H1 (cell line): ENCODE measurements around the gene ZNF69. TPM values are rescaled to one million over a fixed set of nuclear protein-coding genes. Genes with fewer than 3 reads are reported as not detected.

ENCODE experiments used
- CTCF ChIA-PET: fragments of 300-600 bp; sonication (Branson Sonifier 250); formaldehyde crosslinking; loops from one replicate; lab custom pipeline; 2021; ENCODE audit not compliant: partially characterized antibody; lab: Charles Lee
- POLR2A ChIA-PET: fragments of 300-600 bp; sonication (Branson Sonifier 250); formaldehyde crosslinking; loops from one replicate; lab custom pipeline; 2021; ENCODE audit warnings: inconsistent platforms; ENCODE audit not compliant: partially characterized antibody; lab: Charles Lee
- DNase-seq, 2 experiments: peaks; one replicate each; pipeline versions ENCODE4 v3.0.0 to v3.0.0-alpha.2; 2010 to 2022; ENCODE audit warnings: low spot score in 2 of 2, low read depth in 1 of 2, mixed read lengths in 1 of 2
- FAIRE-seq: peaks from 2 replicates; lab custom pipeline; 2011; peaks lifted over from hg19 to GRCh38; lab: Jason Lieb, UNC
- H2AFZ ChIP-seq: 2 replicates; pipeline ENCODE4 v1.8.1; 2012; ENCODE audit warnings: low read length, inconsistent platforms
- H2AK5ac ChIP-seq: 2 replicates; pipeline ENCODE4 v1.6.1; 2013; ENCODE audit warnings: low read depth, low read length
- H2BK120ac ChIP-seq: replicated peaks from 2 replicates; pipeline ENCODE3; 2013; ENCODE audit warnings: low read depth, low read length, inconsistent platforms
- H2BK12ac ChIP-seq: 2 replicates; pipeline ENCODE4 v1.6.1; 2013; ENCODE audit warnings: low read depth, low read length
- H2BK15ac ChIP-seq: 2 replicates; pipeline ENCODE4 v1.6.1; 2013; ENCODE audit warnings: low read length
- H2BK20ac ChIP-seq: 2 replicates; pipeline ENCODE4 v1.6.1; 2013; ENCODE audit warnings: low read length
- H2BK5ac ChIP-seq: 2 replicates; pipeline ENCODE4 v1.6.1; 2013; ENCODE audit warnings: low read depth, low read length
- H3K14ac ChIP-seq: 2 replicates; pipeline ENCODE4 v1.6.1; 2013; ENCODE audit warnings: inconsistent platforms; ENCODE audit not compliant: insufficient read length
- H3K18ac ChIP-seq: 2 replicates; pipeline ENCODE4 v1.6.1; 2013; ENCODE audit warnings: low read length; ENCODE audit errors: extremely low read depth
- H3K23ac ChIP-seq: 2 replicates; pipeline ENCODE4 v1.6.1; 2013; ENCODE audit warnings: inconsistent platforms; ENCODE audit not compliant: insufficient read length
- H3K23me2 ChIP-seq: 2 replicates; pipeline ENCODE4 v1.6.1; 2013; ENCODE audit warnings: low read depth, low read length
- H3K27ac ChIP-seq: 2 replicates; pipeline ENCODE4 v1.6.1; 2011; ENCODE audit warnings: low read depth, low read length, inconsistent platforms
- H3K27me3 ChIP-seq, 4 experiments: replicated peaks in 1 of 4; 1 replicate in 1 of 4; 2 replicates in 3 of 4; pipeline versions ENCODE4 v1.6.1 to v1.8.1; 2011 to 2013; ENCODE audit warnings: low read length in 3 of 4, mild to moderate bottlenecking in 3 of 4, inconsistent platforms in 2 of 4, mixed read lengths in 2 of 4, moderate library complexity in 1 of 4; ENCODE audit not compliant: control insufficient read depth in 3 of 4, insufficient read depth in 3 of 4; ENCODE audit errors: extremely low read depth in 1 of 4
- H3K36me3 ChIP-seq, 4 experiments: 2 replicates each; pipeline versions ENCODE4 v1.6.1 to v1.8.1; 2011 to 2013; ENCODE audit warnings: mild to moderate bottlenecking in 4 of 4, low read length in 3 of 4, moderate library complexity in 2 of 4, control low read depth in 1 of 4, inconsistent platforms in 1 of 4; ENCODE audit not compliant: insufficient read depth in 4 of 4, control insufficient read depth in 2 of 4
- H3K4ac ChIP-seq: replicated peaks from 2 replicates; pipeline ENCODE3; 2013; ENCODE audit warnings: low read length, low read depth, mixed read lengths, inconsistent platforms; ENCODE audit not compliant: insufficient read length
- H3K4me1 ChIP-seq, 4 experiments: replicated peaks in 1 of 4; 1 replicate in 1 of 4; 2 replicates in 3 of 4; pipeline versions ENCODE4 v1.6.1 to v1.8.1; 2011 to 2013; ENCODE audit warnings: low read length in 3 of 4, inconsistent platforms in 2 of 4, mixed read lengths in 1 of 4; ENCODE audit not compliant: insufficient read depth in 4 of 4, control insufficient read depth in 3 of 4
- H3K4me2 ChIP-seq, 2 experiments: 2 replicates each; pipeline versions ENCODE4 v1.6.1 to v1.8.1; 2011 to 2013; ENCODE audit warnings: low read depth in 2 of 2, low read length in 2 of 2, control low read depth in 1 of 2, inconsistent platforms in 1 of 2, mild to moderate bottlenecking in 1 of 2; ENCODE audit not compliant: insufficient read depth in 1 of 2
- H3K4me3 ChIP-seq, 4 experiments: fragments of 200-600, 300-600 bp in 1 of 4; sonication (generic), shearing (Covaris generic), sonication (Bioruptor Twin) in 1 of 4; 2 replicates each; pipeline versions ENCODE4 v1.5.1 to v1.8.1; 2011 to 2016; ENCODE audit warnings: low read length in 4 of 4, low read depth in 3 of 4, control low read depth in 2 of 4, inconsistent platforms in 2 of 4, mild to moderate bottlenecking in 2 of 4, mixed read lengths in 1 of 4, moderate library complexity in 1 of 4; ENCODE audit not compliant: insufficient read depth in 2 of 4; ENCODE audit errors: extremely low read depth in 1 of 4
- H3K56ac ChIP-seq: replicated peaks from 2 replicates; pipeline ENCODE3; 2013; ENCODE audit warnings: low read depth, mild to moderate bottlenecking, mixed read lengths, low read length, inconsistent platforms; ENCODE audit not compliant: insufficient read length
- H3K79me1 ChIP-seq: 2 replicates; pipeline ENCODE4 v1.6.1; 2013; ENCODE audit warnings: low read depth, low read length, control low read depth
- H3K79me2 ChIP-seq, 2 experiments: 2 replicates each; pipeline versions ENCODE4 v1.6.1 to v1.8.1; 2012 to 2013; ENCODE audit warnings: low read length in 2 of 2, mild to moderate bottlenecking in 2 of 2, inconsistent platforms in 1 of 2; ENCODE audit not compliant: insufficient read depth in 2 of 2, control insufficient read depth in 1 of 2
- H3K9ac ChIP-seq, 4 experiments: replicated peaks in 1 of 4; 1 replicate in 1 of 4; 2 replicates in 3 of 4; pipeline versions ENCODE4 v1.6.1 to v1.8.1; 2011 to 2013; ENCODE audit warnings: low read depth in 3 of 4, low read length in 3 of 4, control low read depth in 2 of 4, mild to moderate bottlenecking in 2 of 4, moderate library complexity in 2 of 4, inconsistent platforms in 1 of 4; ENCODE audit errors: extremely low read depth in 1 of 4
- H3K9me3 ChIP-seq, 2 experiments: 2 replicates each; pipeline versions ENCODE4 v1.6.1 to v1.8.1; 2012 to 2013; ENCODE audit warnings: mild to moderate bottlenecking in 2 of 2, moderate library complexity in 2 of 2, control low read depth in 1 of 2, inconsistent platforms in 1 of 2, low read depth in 1 of 2, low read length in 1 of 2, mixed read lengths in 1 of 2; ENCODE audit not compliant: insufficient read depth in 2 of 2
- H4K20me1 ChIP-seq, 2 experiments: replicated peaks in 1 of 2; 2 replicates each; pipeline versions ENCODE3 to v1.8.1; 2011 to 2013; ENCODE audit warnings: inconsistent platforms in 2 of 2, low read length in 2 of 2, mild to moderate bottlenecking in 1 of 2; ENCODE audit not compliant: insufficient read depth in 2 of 2, control insufficient read depth in 1 of 2
- H4K5ac ChIP-seq: 2 replicates; pipeline ENCODE4 v1.6.1; 2013; ENCODE audit warnings: low read length, low read depth, mixed read lengths, inconsistent platforms; ENCODE audit not compliant: insufficient read length
- H4K8ac ChIP-seq: 2 replicates; pipeline ENCODE4 v1.8.0; 2013; ENCODE audit warnings: mild to moderate bottlenecking, moderate library complexity, low read length, inconsistent platforms; ENCODE audit not compliant: insufficient read depth; ENCODE audit errors: extremely low read depth
- H4K91ac ChIP-seq: replicated peaks from 2 replicates; pipeline ENCODE3; 2013; ENCODE audit warnings: low read length, mixed read lengths, inconsistent platforms; ENCODE audit not compliant: insufficient read length
- CBX5 ChIP-seq: fragments of 300-800, 300-1000 bp; sonication (generic); IDR thresholded peaks from 2 replicates; pipeline ENCODE4 v1.7.1; 2016; ENCODE audit warnings: antibody characterized with exemption, low read length, low read depth
- CBX8 ChIP-seq: fragments of 300-800, 300-1000 bp; sonication (generic); IDR thresholded peaks from 2 replicates; pipeline ENCODE4 v1.7.1; 2016; ENCODE audit warnings: low read depth, low read length, borderline replicate concordance
- POLR2A ChIP-seq, 2 experiments: IDR thresholded peaks; 1 replicate in 1 of 2; 2 replicates in 1 of 2; pipeline ENCODE4 v1.6.1; 2011; ENCODE audit warnings: low read depth in 2 of 2, low read length in 2 of 2, mild to moderate bottlenecking in 2 of 2; ENCODE audit errors: control extremely low read depth in 1 of 2
- SAP30 ChIP-seq: fragments of 300-600 bp; sonication (generic); IDR thresholded peaks from 2 replicates; pipeline ENCODE4 v1.7.1; 2012; ENCODE audit warnings: low read length, moderate library complexity, mild to moderate bottlenecking, inconsistent platforms; ENCODE audit not compliant: insufficient read depth, insufficient replicate concordance
- SP1 ChIP-seq: IDR thresholded peaks from 2 replicates; pipeline ENCODE4 v1.6.1; 2011; ENCODE audit warnings: low read depth, low read length
- TBP ChIP-seq: IDR thresholded peaks from 2 replicates; pipeline ENCODE4 v1.6.1; 2011; ENCODE audit warnings: low read depth, low read length, improper control_type of control experiment
- YY1 ChIP-seq: IDR thresholded peaks from 2 replicates; pipeline ENCODE4 v1.6.1; 2011; ENCODE audit warnings: low read depth, mild to moderate bottlenecking, low read length
- ZNF274 ChIP-seq: IDR thresholded peaks from 2 replicates; pipeline ENCODE4 v1.7.0; 2012; ENCODE audit warnings: low read length, borderline replicate concordance; ENCODE audit errors: extremely low read depth
- WGBS, 2 experiments: shearing (Covaris generic) in 1 of 2; methylation state at CpG; one replicate each; pipeline versions ENCODE4 v1.1.6 to v1.1.7; 2013 to 2015; ENCODE audit warnings: low lambda C conversion rate in 2 of 2, mixed read lengths in 2 of 2, inconsistent platforms in 1 of 2, low coverage in 1 of 2, missing lambda C conversion rate in 1 of 2; ENCODE audit not compliant: insufficient replicate concordance in 2 of 2, insufficient coverage in 1 of 2, insufficient read length in 1 of 2; ENCODE audit errors: extremely low coverage in 1 of 2, missing lambda C conversion rate in 1 of 2; 5-methylcytosine and 5-hydroxymethylcytosine counted together
- polyA plus RNA-seq, 7 experiments: library from polyadenylated mRNA; depleted of rRNA in 3 of 7; stranded (reverse) in 5 of 7; unstranded in 2 of 7; fragments of >200 nt in 5 of 7; fragments of 200-250 nt in 2 of 7; gene quantifications; 1 replicate in 5 of 7; 2 replicates in 1 of 7; 4 replicates in 1 of 7; pipeline versions ENCODE4 v1.2.1 to v1.2.3, GENCODE V29; 2011 to 2013; ENCODE audit warnings: missing spikeins in 2 of 7, mixed read lengths in 2 of 7
- total RNA-seq: library from RNA; stranded (reverse); fragmentation: NEBNext Ultra II Directional; extraction: Animal tissue kit (Norgen Biotek cat#: 25700); gene quantifications from 2 replicates; pipeline ENCODE4 v1.2.1, GENCODE V29; 2021
- TF ChIP-seq, protein P1 (sequence below): IDR thresholded peaks from 2 replicates; pipeline ENCODE4 v1.6.1; 2011; ENCODE audit warnings: low read length, improper control_type of control experiment

The ZNF69 gene
- total and polyA plus RNA-seq, 2 of the 8 experiments (the other 6 are each of a cell fraction or from before 2014, with no cell fraction given), result 5.6 to 22.8 TPM

DNA sequence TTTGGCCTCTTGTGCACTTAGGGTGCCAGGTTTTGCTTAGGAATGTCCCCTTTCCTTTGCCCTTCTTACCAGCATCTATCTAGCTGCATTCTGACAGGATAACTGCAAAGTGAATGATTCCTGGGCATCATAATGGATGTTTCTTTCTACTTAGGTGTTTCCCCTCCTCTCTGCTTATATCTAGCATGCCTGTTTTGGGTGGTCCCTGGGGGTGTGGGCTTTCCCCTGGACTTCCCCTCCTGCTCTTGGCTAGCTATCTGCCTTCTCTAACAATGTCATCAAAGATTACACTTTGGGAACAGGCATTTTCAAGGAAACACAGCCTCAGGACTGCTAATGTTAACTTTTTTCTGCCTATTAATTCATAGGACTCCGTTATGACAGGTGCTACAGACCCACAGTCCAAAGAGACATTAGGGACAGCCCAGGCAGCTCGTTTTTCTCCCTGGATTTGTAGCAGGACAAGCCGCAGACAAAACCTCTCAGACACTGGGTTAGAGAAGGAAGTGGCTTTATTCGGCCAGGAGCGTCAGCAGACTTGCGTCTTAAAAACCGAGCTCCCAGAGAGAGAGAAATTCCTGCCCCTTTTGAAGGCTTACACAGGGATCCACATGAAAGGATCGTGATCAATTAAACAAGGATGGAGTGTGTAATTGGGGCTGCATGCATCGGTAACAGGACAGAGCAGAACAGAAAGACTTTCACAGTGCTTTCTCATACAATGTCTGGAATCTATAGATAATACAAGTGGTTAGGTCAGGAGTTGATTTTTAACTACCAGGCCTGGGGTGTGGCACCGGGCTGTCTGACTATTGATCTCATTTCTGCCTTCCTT, 54.6 kb downstream of the ZNF69 start:
- Histone ChIP-seq H4K20me1 (no peaks in the 10 kb centered on the region), H3K4me2 (no peak overlapping the region), H3K23me2 (no peaks in the 10 kb centered on the region), H2BK120ac (no peak overlapping the region), H2BK12ac (no peak overlapping the region), H3K79me1 (no peaks in the 10 kb centered on the region; the same call in 1 of the 2 replicates), H3K79me2 (peaks cover 0 to 10% of the 10 kb centered on the region in 2 experiments; a peak in 2 of 4 replicates), H3K18ac (no peak overlapping the region), H4K91ac (no peak overlapping the region), H3K14ac (no peak overlapping the region), H3K9me3 (peaks cover 60 to 81% of the 10 kb centered on the region in 2 experiments), H3K27me3 (no peaks in the 10 kb centered on the region), H2BK20ac (no peak overlapping the region), H3K4ac (no peak overlapping the region), H3K27ac (no peak overlapping the region), H3K56ac (no peak overlapping the region), H3K4me3 (no peak overlapping the region), H3K36me3 (peaks cover 0 to 57% (median 8%) of the 10 kb centered on the region in 4 experiments; a peak in 6 of 8 replicates), H4K5ac (no peak overlapping the region), H4K8ac (no peak overlapping the region), H3K23ac (no peak overlapping the region), H3K9ac (no peak overlapping the region), H3K4me1 (no peaks in the 10 kb centered on the region), H2AK5ac (no peak overlapping the region), H2AFZ (no peak overlapping the region), H2BK5ac (no peak overlapping the region), H2BK15ac (no peak overlapping the region)
- ChIA-PET POLR2A (no interaction called here), CTCF (interaction anchor here (0.8 to 1.9 kb wide), 5 partner anchors 10 to 117 kb away, joined by 3 to 8 read pairs (median 4); partner anchors contain the start of gene ZNF700)
- 85% methylated on average over 10 of the region's 10 CpGs; no CpG with 5 or more reads in 1 of the 2 experiments for WGBS, 2 experiments
- DNase-seq (no peak), FAIRE-seq (no peak)
- no peak for TF ChIP-seq POLR2A (IDR thresholded peaks at IDR 0.05; ENCODE audit: control extremely low read depth in 1 of 2, low read depth in 2 of 2, low read length in 2 of 2)
- no peak for TF ChIP-seq TBP
- TF ChIP-seq, protein P1, sequence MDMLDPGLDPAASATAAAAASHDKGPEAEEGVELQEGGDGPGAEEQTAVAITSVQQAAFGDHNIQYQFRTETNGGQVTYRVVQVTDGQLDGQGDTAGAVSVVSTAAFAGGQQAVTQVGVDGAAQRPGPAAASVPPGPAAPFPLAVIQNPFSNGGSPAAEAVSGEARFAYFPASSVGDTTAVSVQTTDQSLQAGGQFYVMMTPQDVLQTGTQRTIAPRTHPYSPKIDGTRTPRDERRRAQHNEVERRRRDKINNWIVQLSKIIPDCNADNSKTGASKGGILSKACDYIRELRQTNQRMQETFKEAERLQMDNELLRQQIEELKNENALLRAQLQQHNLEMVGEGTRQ, result no peak
- TF ChIP-seq YY1, result no peak
- no peak for TF ChIP-seq SAP30
- TF ChIP-seq CBX8, result no peak
- no peak for TF ChIP-seq SP1
- TF ChIP-seq CBX5, result no peak
- no peak for TF ChIP-seq ZNF274
